Natural killer cell (primary cell): Measurements from ENCODE around the gene TCFL5. TPM values are rescaled to one million over a fixed set of nuclear protein-coding genes. Genes with fewer than 3 reads are reported as not detected.

Source experiments
- ATAC-seq, 3 donors: fragments of 150-1000 bp in 2 of 3; fragments of 200-7000 bp in 1 of 3; cut with Tn5 transposase; 1 replicate in 1 of 3; 2 replicates in 2 of 3; pipeline ENCODE4 v1.10.0; 2021; ENCODE audit warnings: mild to moderate bottlenecking in 2 of 3, moderate library complexity in 2 of 3
- DNase-seq, 2 donors: peaks; one replicate each; pipeline versions ENCODE4 v3.0.0 to v3.0.0-alpha.2; 2013 to 2021; ENCODE audit warnings: mixed read lengths in 1 of 2
- H3K27ac ChIP-seq: one replicate; pipeline ENCODE4 v1.5.1; 2013; ENCODE audit warnings: mild to moderate bottlenecking, low read length
- H3K27me3 ChIP-seq: one replicate; pipeline ENCODE4 v1.6.1; 2013; ENCODE audit warnings: low read length; ENCODE audit not compliant: control insufficient read depth, insufficient read depth
- H3K36me3 ChIP-seq: one replicate; pipeline ENCODE4 v1.6.1; 2013; ENCODE audit warnings: low read length; ENCODE audit not compliant: control insufficient read depth, insufficient read depth
- H3K4me1 ChIP-seq: one replicate; pipeline ENCODE4 v1.6.1; 2013; ENCODE audit warnings: low read length; ENCODE audit not compliant: control insufficient read depth, insufficient read depth
- H3K4me3 ChIP-seq: one replicate; pipeline ENCODE4 v1.5.1; 2013; ENCODE audit warnings: low read length
- H3K9me3 ChIP-seq: one replicate; pipeline ENCODE4 v1.6.1; 2013; ENCODE audit warnings: low read length; ENCODE audit not compliant: control insufficient read depth, insufficient read depth
- H3K27ac Mint-ChIP-seq, 2 donors: one replicate each; pipeline ENCODE4 v1.8.0; 2022; ENCODE audit warnings: mild to moderate bottlenecking in 2 of 2, mixed read lengths in 2 of 2, moderate library complexity in 1 of 2
- H3K27me3 Mint-ChIP-seq, 2 donors: one replicate each; pipeline ENCODE4 v1.8.0; 2022; ENCODE audit warnings: low read depth in 2 of 2, mixed read lengths in 2 of 2
- H3K36me3 Mint-ChIP-seq: one replicate; pipeline ENCODE4 v1.8.0; 2022; ENCODE audit warnings: mixed read lengths
- H3K4me1 Mint-ChIP-seq, 2 donors: one replicate each; pipeline ENCODE4 v1.8.0; 2022; ENCODE audit warnings: mixed read lengths in 2 of 2
- H3K4me3 Mint-ChIP-seq: one replicate; pipeline ENCODE4 v1.8.0; 2022; ENCODE audit warnings: mild to moderate bottlenecking, moderate library complexity, mixed read lengths
- H3K9me3 Mint-ChIP-seq, 2 donors: one replicate each; pipeline ENCODE4 v1.8.0; 2022; ENCODE audit warnings: mixed read lengths in 2 of 2
- WGBS: methylation state at CpG from one replicate; pipeline ENCODE4 v1.1.7; 2013; ENCODE audit warnings: missing lambda C conversion rate; ENCODE audit not compliant: insufficient coverage; 5-methylcytosine and 5-hydroxymethylcytosine counted together
- intact Hi-C: fragments of 100-400 bp; cut with micrococcal nuclease; formaldehyde crosslinking; loops from one replicate; pipeline ENCODE4 v1.14.2; 2022
- total RNA-seq, 4 donors: library from RNA; stranded (reverse); fragments of 120-200 nt in 1 of 4; gene quantifications; one replicate each; pipeline versions ENCODE4 v1.2.3 to v1.2.4, GENCODE V29; 2013 to 2022
- TF ChIP-seq, protein P1 (sequence below): fragments of 200-600 bp; IDR thresholded peaks from one replicate; pipeline ENCODE4 v1.8.0; 2022; ENCODE audit warnings: antibody characterized with exemption

TCFL5 gene
- total RNA-seq, 3 donors from 2014 or later (not counting 1 experiment from before 2014, with no cell fraction given), result 5.1 to 8.0 (median 6.4) TPM

DNA sequence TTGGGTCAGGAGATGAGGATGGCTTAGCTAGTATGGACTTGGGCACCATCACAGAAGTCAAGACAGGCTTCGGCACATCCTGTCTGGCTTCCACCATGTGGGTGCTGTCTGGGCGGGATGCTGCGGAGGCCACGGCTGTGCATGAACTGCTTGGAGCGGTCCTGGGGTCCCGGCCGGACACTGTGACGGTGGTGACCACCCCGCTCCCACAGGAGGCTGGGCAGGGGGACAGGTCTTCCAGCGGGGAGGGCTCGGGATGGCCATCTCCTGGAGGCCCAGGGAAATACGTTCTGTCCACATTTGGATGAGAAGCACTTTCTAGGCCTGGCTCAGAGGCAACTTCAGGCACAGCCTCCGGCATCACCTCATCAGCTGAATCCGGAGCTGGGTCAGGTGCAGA is 32.1 kb upstream of the TCFL5 start:
- TF ChIP-seq, protein P1, sequence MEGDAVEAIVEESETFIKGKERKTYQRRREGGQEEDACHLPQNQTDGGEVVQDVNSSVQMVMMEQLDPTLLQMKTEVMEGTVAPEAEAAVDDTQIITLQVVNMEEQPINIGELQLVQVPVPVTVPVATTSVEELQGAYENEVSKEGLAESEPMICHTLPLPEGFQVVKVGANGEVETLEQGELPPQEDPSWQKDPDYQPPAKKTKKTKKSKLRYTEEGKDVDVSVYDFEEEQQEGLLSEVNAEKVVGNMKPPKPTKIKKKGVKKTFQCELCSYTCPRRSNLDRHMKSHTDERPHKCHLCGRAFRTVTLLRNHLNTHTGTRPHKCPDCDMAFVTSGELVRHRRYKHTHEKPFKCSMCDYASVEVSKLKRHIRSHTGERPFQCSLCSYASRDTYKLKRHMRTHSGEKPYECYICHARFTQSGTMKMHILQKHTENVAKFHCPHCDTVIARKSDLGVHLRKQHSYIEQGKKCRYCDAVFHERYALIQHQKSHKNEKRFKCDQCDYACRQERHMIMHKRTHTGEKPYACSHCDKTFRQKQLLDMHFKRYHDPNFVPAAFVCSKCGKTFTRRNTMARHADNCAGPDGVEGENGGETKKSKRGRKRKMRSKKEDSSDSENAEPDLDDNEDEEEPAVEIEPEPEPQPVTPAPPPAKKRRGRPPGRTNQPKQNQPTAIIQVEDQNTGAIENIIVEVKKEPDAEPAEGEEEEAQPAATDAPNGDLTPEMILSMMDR, result no peak
- no peak for ATAC-seq
- no peak overlapping the region for H3K27ac ChIP-seq
- intact Hi-C loops, result no loop called here
- no peak overlapping the region for H3K4me3 Mint-ChIP-seq
- no peaks in the 10 kb centered on the region for H3K9me3 Mint-ChIP-seq
- WGBS, result 98% methylated on average over 14 of the region's 14 CpGs
- H3K4me1 Mint-ChIP-seq, result peaks cover 12 to 14% of the 10 kb centered on the region in 2 donors
- peaks cover 7% of the 10 kb centered on the region for H3K36me3 Mint-ChIP-seq
- no peaks in the 10 kb centered on the region for H3K27me3 ChIP-seq
- H3K27ac Mint-ChIP-seq, result no peak overlapping the region
- no peak for DNase-seq
- H3K4me3 ChIP-seq, result no peak overlapping the region
- H3K9me3 ChIP-seq, result no peaks in the 10 kb centered on the region
- no peaks in the 10 kb centered on the region for H3K4me1 ChIP-seq
- peaks cover 71% of the 10 kb centered on the region for H3K36me3 ChIP-seq
- H3K27me3 Mint-ChIP-seq, result no peaks in the 10 kb centered on the region

DNA sequence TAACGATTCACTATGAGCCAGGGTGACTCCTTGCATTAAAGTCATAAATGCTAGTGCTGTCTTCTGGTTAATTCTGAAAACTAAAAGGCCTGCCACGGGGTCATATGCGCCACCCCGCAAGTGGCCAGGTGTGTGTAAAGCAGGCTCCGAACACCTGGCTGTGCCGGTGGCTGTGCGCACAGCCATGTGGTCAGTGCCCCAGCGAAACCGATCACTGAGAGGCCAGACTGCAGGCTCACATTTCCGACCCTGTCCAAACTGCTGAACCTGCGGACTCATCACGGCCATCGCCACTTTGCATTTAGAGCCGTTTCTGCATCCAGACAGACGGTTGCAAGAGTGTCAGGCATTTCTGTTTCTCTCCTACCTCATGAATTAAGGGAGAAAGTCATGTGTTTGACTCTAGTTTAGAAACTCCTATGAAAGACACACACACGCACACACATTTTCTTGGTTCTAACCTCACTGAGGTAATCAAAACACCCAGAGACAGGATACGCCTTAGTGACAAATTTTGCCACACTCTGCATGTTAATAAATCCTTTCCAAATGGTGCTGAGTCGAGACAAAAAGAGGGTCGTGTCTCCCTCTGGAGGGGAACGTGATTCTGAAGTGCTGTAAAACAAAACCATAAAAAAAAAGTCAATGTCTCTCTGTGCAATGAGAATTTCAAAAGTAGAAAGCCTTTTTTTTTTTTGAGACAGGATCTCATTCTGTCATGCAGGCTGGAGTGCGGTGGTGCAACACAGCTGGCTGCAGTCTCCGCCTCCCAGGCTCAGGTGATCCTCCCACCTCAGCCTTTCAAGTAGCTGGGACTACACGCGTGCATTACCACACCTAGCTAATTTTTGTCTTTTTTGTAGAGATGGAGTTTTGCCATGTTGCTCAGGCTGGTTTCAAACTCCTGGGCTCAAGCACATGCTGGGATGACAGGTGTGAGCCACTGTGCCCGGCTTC is 31.0 kb upstream of the TCFL5 start:
- Histone ChIP-seq H3K36me3 (peaks cover 82% of the 10 kb centered on the region), H3K9me3 (no peaks in the 10 kb centered on the region), H3K4me1 (peaks cover 9% of the 10 kb centered on the region), H3K27ac (no peak overlapping the region), H3K4me3 (no peak overlapping the region), H3K27me3 (no peaks in the 10 kb centered on the region)
- ATAC-seq (no peak), DNase-seq (peak in 1 of 2 donors; percentile 71)
- Mint-ChIP-seq H3K4me1 (peaks cover 5 to 7% of the 10 kb centered on the region in 2 donors), H3K27me3 (no peaks in the 10 kb centered on the region), H3K9me3 (no peaks in the 10 kb centered on the region), H3K27ac (no peak overlapping the region), H3K4me3 (no peak overlapping the region), H3K36me3 (peaks cover 7% of the 10 kb centered on the region)
- TF ChIP-seq, protein P1, result no peak
- intact Hi-C loops, result no loop called here
- 91% methylated on average over 25 of the region's 25 CpGs for whole genome bisulfite sequencing

DNA sequence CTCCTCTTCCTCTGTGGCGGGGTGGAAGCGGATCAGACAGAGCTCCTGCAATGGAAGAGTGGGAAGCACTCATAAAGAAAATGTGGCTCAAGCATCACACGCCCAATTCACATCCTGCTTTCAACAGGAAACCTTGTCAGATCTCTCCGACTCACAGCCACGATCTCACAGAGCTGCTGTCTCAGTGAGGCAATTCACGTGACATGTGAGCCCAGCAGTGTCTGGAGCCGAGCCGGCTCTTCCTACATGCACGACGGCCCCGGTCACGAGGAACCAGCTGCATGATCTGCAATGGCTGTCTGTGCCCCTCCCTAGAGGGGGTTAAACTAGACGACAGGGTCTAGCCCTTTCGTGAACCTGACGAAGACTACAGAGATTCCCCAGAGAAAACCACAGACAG is 29.5 kb upstream of the TCFL5 start:
- Mint-ChIP-seq H3K4me3 (no peak overlapping the region), H3K27me3 (no peaks in the 10 kb centered on the region), H3K36me3 (peaks cover 7% of the 10 kb centered on the region), H3K9me3 (no peaks in the 10 kb centered on the region), H3K27ac (no peak overlapping the region), H3K4me1 (peaks cover 6 to 10% of the 10 kb centered on the region in 2 donors)
- intact Hi-C loops, result no loop called here
- Histone ChIP-seq H3K4me1 (peaks cover 13% of the 10 kb centered on the region), H3K27me3 (no peaks in the 10 kb centered on the region), H3K4me3 (no peak overlapping the region), H3K36me3 (peaks cover 93% of the 10 kb centered on the region), H3K27ac (no peak overlapping the region), H3K9me3 (no peaks in the 10 kb centered on the region)
- WGBS, result 75% methylated on average over 15 of the region's 15 CpGs
- TF ChIP-seq, protein P1, result no peak
- ATAC-seq (peak in 1 of 3 donors; percentile 29), DNase-seq (peak in 1 of 2 donors; percentile 72)
